IPS DF 4.7 (cell line): ENCODE results near the gene OR10H2.
"Not testable (repeated sequence)": the region's sequence is repeated elsewhere in the genome, so short reads cannot be mapped to it uniquely, and the experiment has no call there.

Experiments used
- DNase-seq: peaks from one replicate; pipeline ENCODE4 v3.0.0-alpha.2; 2013; ENCODE audit warnings: low spot score; ENCODE audit errors: extremely low read depth

The OR10H2 gene, protein sequence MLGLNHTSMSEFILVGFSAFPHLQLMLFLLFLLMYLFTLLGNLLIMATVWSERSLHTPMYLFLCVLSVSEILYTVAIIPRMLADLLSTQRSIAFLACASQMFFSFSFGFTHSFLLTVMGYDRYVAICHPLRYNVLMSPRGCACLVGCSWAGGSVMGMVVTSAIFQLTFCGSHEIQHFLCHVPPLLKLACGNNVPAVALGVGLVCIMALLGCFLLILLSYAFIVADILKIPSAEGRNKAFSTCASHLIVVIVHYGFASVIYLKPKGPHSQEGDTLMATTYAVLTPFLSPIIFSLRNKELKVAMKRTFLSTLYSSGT

DNA sequence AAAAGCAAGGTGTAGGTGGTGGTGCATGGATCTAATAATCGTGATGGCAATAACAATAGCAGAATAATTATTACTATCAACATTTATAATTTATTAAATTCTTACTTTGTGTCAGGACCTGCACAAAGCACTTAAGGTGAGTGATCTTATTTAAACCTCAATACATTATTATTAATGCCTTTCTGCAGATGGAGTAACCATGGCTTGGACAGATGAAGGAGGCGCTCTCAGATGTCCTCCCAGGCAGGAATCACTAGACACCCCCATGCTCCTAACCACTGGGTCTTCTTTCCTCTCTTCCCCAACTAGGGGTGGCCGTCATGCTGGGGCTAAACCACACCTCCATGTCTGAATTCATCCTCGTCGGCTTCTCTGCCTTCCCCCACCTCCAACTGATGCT is at the start of gene OR10H2:
Gene OR10H2, plus strand, starts transcription at position 301 of the 400 bp plus-strand sequence. Its CDS starts 20 bp downstream, at position 321.
- no peak for DNase-seq

DNA sequence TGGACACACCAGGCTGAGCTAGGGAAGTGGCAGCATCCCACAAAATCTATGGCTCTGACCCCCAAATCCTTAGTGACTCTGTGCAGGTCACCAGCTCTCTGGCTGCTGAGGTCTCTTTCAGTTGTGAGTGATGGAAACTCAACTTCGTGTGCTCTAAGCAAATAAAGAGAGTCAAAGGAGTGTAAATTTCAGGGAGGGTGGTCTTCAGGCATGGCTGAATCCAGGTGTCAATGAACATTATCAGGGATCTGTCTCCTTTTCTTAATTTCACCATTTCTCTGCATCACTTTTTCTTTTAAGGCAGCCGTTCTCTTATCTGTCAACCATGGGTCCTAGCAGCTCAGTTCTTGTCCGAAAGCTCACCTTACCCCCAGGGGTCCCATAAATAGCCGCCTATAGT is 48.7 kb upstream of the OR10H2 start:
- DNase-seq = no peak

- DNase-seq = not testable (repeated sequence)
Measured at GRCh38 chr19:15679865-15680264, 48.0 kb upstream of the OR10H2 start.

GRCh38 chr19:15680478-15681322 is 47.1 kb upstream of the OR10H2 start:
- no peak for DNase-seq

- no peak for DNase-seq
Measured at GRCh38 chr19:15683411-15683810, 44.4 kb upstream of the OR10H2 start.

DNA sequence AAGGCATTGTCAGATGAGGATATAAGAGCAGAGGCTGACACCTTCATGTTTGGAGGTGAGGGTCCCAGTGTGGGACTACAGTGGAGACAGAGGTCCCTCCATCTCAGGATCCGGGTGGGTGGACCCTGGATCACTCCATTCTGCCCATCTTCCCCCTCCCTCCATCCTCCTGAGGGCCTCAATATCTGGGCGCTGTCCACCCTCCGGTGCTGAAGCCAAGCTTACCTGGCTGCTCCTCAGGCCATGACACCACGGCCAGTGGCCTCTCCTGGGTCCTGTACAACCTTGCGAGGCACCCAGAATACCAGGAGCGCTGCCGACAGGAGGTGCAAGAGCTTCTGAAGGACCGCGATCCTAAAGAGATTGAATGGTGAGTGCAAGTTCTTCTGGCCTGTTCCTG is 43.0 kb upstream of the OR10H2 start:
- DNase-seq = no peak

GRCh38 chr19:15696654-15697194 is 31.1 kb upstream of the OR10H2 start:
- DNase-seq = no peak

DNA sequence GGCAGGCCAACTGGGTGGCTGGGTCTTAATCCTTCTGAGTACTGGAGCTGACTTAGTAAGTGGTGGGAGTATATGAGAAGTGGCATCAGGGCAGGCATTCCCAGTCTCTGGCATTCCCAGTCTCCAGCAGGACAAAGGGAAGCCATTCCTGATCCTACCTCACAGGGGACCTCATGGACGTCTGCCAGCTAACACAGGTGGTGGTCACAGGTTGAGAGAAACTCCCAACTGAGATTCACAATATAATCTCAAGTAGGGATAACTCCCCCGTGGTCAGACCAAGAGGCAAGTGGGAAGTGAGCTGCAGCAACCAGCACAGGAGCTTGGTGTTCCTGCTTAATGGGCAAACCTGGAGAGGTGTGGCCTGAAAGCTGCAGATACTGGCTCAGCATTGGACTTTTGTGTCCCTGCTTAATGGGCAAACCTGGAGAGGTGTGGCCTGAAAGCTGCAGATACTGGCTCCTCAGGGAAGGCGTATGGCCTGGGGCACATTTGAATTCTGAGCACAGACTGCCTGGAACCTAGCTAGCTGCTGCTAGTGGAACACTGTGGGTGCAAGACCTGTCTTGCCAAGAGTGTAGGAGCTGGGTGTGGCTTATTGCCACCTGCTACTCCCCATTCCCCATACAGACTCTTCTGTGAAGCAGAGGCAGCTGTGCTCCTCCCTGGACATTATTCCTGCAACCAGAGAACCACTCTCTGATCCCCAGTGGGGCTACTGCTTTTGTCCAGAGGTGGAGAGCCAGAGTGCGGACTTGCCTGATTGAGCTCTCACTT is 25.9 kb upstream of the OR10H2 start:
- no peak for DNase-seq

DNA sequence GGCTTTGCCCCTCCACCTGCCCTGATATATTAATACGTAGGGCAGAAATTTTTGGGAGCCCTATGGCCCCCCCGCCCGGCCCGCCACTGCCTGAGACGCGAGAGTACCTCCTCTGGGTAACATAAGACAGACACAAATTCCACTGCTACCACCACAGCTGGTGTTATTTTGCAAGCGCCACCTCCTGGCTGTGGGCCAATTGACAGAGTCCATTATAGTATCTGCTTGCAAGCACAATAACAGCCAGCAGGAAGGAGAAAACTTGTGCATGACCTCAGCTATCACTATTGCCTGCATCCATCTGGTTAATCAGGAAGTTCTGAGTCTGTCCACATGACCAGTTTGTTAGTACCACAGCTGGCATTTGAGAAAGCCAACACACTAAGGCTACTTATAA is 25.3 kb upstream of the OR10H2 start:
- DNase-seq = no peak

DNA sequence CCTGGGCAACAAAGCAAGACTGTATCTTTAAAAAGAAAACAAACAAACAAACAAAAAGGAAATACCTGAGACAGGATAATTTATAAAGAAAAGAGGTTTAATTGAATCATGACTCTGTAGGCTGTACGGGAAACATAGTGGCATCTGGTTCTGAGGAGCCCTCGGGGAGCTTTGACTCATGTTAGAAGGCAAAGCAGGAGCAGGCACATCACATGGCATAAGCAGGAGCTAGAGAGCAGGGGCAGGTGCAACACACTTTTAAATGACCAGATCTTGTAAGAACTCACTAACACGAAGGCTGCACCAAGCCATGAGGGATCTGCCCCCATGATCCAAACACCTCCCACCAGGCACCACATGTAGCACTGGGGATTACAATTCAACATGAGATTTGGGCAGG is 13.2 kb upstream of the OR10H2 start:
- no peak for DNase-seq

- DNase-seq = no peak
Measured at GRCh38 chr19:15715642-15716041, 12.2 kb upstream of the OR10H2 start.

DNA sequence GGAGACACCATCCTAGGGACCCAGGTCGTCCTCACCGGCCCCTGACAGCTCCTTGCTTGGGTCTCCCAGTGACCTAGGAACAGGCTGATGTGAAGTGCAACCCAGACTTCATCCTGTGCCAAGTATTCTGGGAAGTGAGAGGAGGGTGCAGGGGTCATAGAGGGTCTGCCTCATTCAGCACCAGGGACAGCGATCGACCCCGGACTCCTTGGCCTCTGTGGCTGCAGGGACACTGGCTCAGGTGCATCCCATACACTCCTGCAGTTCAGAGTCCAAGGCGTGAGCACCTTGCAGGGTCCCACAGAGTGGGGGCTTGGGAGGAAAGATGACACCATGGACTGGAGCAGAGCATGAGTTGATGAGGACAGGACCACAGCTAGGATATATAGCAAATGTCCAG is 10.0 kb upstream of the OR10H2 start:
- no peak for DNase-seq

DNA sequence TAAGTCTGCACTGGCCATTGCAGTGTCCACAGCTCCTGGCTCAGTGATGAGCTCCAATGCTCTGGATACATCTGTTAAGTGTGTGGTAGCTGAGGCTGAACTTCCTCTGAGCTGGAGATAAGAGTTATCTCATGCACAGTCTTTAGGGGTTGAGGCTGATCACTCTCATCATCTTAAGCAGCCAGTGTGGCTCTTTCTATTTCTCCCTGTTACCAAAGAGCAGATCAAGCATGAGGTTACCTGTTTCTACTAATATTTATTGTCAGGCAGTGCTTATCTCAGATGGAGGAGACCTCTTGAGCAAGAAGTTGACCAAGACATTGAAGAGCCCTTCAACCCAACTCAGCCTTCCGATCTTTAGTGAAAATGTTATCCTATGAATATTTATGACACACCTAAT is 6.6 kb upstream of the OR10H2 start:
- DNase-seq = no peak

DNA sequence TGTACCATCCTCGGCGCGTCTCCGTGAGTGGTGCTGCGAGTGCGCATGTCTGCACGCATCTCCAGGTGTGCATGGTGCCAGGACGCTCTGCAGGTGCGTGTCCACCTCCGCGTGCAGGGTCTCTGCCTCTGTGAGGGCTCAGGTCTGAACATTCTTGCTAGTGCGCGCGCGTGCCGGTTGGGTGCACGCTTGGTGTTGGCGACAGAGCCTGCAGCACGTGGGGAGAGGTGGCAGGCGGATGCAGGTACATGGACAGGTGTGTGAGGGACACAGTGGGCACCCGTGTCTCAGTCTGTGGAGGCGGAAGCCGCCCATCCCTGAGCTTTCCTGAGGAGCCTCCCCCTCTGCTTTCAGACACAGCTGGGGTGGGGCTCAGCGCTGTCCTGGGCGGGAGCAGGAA is 4.9 kb upstream of the OR10H2 start:
- no peak for DNase-seq

DNA sequence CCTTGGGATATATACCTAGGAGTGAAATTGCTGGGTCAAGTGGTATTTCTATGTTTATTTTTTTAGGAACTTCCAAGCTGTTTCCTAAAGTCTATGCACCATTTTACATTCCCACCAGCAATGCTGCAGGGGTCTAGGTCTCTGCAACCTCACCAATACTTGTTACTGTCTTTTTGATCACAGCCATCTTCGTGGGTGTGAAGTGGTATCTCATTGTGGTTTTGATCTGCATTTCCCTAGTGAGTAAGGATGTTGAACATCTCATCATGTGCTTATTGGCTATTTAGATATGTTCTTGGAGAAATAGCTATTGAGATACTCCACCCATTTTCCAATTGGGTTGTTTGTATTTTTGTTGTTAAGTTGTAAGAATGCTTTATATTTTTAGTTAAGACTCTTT is 2.7 kb downstream of the OR10H2 start:
- DNase-seq = no peak

GRCh38 chr19:15732388-15732787 is 4.6 kb downstream of the OR10H2 start:
- DNase-seq = no peak

GRCh38 chr19:15733895-15734294 is 6.1 kb downstream of the OR10H2 start:
- DNase-seq = no peak

GRCh38 chr19:15737722-15738121 is 9.9 kb downstream of the OR10H2 start, which contains the start of gene OR10H3:
Gene OR10H3 (plus strand): TSS chr19:15737985. CDS start chr19:15741393, 3,408 bp downstream.
- DNase-seq = no peak

DNA sequence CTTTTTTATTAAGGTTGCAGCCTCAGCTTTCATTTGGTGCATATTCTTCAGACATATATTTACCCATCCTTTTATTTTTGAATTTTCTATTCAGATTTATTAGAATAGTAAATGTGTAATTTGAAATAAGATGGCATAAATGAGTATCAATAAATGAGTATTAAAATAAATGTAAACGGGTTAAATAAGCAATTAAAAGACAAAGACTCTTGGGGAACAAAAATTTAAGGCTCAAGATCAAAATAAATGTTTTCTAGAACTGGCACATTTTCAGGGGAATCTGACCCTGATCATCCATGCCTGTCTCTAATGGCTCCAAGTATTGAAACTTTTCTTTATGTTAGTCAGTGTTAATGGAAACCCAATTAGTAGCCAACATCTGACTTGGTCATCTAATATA is 13.0 kb downstream of the OR10H2 start:
- no peak for DNase-seq

DNA sequence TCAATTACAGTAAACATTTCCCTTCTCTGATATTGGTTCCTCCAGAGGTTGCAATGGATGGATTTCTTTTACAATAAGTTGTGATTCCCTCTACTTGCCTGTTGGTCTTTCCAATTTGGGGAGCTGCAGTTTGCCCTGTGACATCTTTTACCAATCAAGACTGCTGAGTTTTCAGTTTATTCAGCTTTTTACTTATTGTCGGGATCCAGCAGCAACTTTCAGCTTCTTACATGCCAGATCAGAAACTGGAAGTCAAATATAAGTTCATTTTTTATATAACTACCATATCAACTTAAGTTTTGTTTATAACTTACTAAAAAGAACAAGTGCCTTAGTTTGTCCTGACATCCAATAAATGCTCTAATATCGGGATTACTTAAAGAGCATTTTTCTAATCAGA is 20.4 kb downstream of the OR10H2 start:
- DNase-seq = no peak

DNA sequence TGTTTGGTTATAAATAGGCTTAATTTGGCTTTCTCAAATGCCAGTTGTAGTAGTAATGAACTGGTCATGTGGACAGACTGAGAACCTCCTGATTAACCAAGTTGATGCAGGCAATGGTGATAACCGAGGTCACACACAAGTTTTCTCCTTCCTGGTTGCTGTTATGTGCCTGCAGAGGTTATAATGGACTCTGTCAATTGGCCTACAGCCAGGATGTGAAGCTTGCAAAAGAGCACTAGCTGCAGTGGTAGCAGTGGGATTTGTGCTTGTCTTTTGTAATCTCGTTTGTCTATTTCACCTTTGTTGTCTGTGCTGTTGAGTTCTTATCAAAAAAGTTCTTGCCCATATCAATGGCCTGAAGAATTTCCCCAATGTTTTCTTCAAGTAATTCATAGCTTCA is 30.6 kb downstream of the OR10H2 start:
- no peak for DNase-seq
